Suprapubic skin (tissue), 3 donors: ENCODE results near the gene IRF8.

Experiments
- EP300 ChIP-seq: sonication (generic); formaldehyde crosslinking; IDR thresholded peaks from one replicate; pipeline ENCODE4 v1.6.1; 2017; ENCODE audit warnings: antibody characterized with exemption
- TF ChIP-seq, protein P1 (sequence below), 2 donors: fragments of 200-600 bp in 1 of 2; fragments of 450-650 bp in 1 of 2; sonication (generic) in 1 of 2; IDR thresholded peaks; one replicate each; pipeline ENCODE4 v1.5.1; 2016 to 2019; ENCODE audit warnings: antibody characterized with exemption in 2 of 2, mild to moderate bottlenecking in 1 of 2, moderate library complexity in 1 of 2

DNA sequence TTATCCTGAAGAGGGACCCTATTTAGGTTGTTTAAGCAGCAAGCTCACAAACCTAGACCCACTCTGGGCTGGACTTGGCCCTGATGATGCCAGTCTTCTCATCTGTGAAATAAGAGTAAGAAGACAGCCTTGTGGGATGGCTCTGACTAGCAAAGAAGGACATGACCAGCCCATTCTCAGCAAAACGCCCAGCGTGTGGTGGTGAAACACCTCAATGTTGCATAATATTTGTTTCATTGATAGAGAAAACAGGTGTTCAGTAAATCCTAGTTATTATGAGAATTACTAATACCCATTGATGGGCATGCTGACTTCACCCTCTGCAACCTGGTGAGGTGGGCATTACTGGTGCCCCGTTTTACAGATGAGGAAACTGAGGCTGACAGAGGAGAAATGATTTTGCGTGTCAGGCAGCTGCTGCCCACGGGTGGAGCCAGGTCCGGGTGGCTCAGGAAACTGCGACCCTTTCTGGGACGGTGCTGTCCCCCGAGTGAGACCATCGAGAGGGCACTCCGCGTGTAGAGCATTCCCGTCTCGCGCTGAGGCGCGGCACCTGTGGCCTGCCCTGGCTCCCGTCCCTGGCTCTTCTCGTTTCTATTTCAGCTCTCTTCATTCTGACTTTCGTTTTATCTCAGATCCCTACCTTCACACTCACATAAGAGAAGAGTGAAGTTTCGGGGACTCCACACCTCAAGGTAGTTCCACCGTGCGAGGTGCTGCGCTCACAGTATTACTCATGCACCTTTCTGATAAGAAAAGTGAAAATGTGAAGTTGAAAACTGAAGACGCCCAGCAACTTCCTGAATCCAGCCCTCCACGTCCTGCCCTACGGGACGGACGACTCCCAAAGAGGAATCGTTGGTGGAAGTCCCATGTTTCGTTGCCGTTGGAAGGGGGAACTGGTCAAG is 48.5 kb downstream of the IRF8 start:
- TF ChIP-seq, protein P1, sequence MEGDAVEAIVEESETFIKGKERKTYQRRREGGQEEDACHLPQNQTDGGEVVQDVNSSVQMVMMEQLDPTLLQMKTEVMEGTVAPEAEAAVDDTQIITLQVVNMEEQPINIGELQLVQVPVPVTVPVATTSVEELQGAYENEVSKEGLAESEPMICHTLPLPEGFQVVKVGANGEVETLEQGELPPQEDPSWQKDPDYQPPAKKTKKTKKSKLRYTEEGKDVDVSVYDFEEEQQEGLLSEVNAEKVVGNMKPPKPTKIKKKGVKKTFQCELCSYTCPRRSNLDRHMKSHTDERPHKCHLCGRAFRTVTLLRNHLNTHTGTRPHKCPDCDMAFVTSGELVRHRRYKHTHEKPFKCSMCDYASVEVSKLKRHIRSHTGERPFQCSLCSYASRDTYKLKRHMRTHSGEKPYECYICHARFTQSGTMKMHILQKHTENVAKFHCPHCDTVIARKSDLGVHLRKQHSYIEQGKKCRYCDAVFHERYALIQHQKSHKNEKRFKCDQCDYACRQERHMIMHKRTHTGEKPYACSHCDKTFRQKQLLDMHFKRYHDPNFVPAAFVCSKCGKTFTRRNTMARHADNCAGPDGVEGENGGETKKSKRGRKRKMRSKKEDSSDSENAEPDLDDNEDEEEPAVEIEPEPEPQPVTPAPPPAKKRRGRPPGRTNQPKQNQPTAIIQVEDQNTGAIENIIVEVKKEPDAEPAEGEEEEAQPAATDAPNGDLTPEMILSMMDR (IDR thresholded peaks at IDR 0.05): no peak
- no peak for TF ChIP-seq EP300
